ENCODE results near the gene ROR2.

- TF ChIP-seq POLR2A (IDR thresholded peaks at IDR 0.05; ENCODE audit: low read depth, low read length) (no peak), CTCF (IDR thresholded peaks at IDR 0.05; ENCODE audit: extremely low read depth in 1 of 2, insufficient read depth in 1 of 2, low read depth in 1 of 2, low read length in 2 of 2) (no peak), GATA2 (IDR thresholded peaks at IDR 0.05; ENCODE audit: insufficient read depth, insufficient read length, low read depth, low read length) (no peak)
Measured at GRCh38 chr9:91583161-91583875, 366.7 kb downstream of the ROR2 start.

Data from endothelial cell of umbilical vein (primary cell).